Loucy (cell line): Measurements from ENCODE around the gene INTS14.

Source experiments
- EZH2phosphoT487 ChIP-seq: fragments of 200-600 bp; IDR thresholded peaks from 2 replicates; pipeline ENCODE4 v1.6.1; 2018; ENCODE audit warnings: antibody characterized with exemption, mild to moderate bottlenecking, moderate library complexity, borderline replicate concordance
- TF ChIP-seq, protein P1 (sequence below): fragments of 200-600 bp; sonication (generic); conservative IDR thresholded peaks from 2 replicates; pipeline ENCODE4 v1.5.1; 2014; ENCODE audit warnings: mild to moderate bottlenecking, antibody characterized with exemption, low read length

DNA sequence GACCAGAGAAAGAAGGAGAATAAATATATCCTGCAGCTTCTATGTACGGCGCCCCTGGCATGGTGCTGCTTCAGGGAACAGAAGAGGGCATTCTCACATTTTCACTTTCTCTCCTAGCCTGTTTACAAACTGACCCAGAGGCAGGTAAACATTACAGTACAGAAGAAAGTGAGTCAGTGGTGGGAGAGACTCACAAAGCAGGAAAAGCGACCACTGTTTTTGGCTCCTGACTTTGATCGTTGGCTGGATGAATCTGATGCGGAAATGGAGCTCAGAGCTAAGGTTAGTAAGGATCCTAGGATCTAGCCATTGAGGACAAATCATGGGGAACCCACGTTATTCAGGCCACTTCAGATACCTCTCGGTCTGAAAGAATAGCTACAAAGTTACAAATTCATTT lies 54.3 kb downstream of the INTS14 start:
- TF ChIP-seq, protein P1, sequence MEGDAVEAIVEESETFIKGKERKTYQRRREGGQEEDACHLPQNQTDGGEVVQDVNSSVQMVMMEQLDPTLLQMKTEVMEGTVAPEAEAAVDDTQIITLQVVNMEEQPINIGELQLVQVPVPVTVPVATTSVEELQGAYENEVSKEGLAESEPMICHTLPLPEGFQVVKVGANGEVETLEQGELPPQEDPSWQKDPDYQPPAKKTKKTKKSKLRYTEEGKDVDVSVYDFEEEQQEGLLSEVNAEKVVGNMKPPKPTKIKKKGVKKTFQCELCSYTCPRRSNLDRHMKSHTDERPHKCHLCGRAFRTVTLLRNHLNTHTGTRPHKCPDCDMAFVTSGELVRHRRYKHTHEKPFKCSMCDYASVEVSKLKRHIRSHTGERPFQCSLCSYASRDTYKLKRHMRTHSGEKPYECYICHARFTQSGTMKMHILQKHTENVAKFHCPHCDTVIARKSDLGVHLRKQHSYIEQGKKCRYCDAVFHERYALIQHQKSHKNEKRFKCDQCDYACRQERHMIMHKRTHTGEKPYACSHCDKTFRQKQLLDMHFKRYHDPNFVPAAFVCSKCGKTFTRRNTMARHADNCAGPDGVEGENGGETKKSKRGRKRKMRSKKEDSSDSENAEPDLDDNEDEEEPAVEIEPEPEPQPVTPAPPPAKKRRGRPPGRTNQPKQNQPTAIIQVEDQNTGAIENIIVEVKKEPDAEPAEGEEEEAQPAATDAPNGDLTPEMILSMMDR: no peak
- no peak for TF ChIP-seq EZH2phosphoT487
